Neural cell (in vitro differentiated cells): Measurements from ENCODE around the gene AGT.

Experiments used
- EP300 ChIP-seq: fragments of 450-650 bp; conservative IDR thresholded peaks from 2 replicates; pipeline ENCODE4 v1.6.1; 2014; ENCODE audit warnings: antibody characterized with exemption, mild to moderate bottlenecking, moderate library complexity; ENCODE audit not compliant: poor library complexity, severe bottlenecking
- TAF1 ChIP-seq: IDR thresholded peaks from 2 replicates; pipeline ENCODE4 v1.6.1; 2012; ENCODE audit warnings: low read depth
- TF ChIP-seq, protein P1 (sequence below): fragments of 450-650 bp; IDR thresholded peaks from 2 replicates; pipeline ENCODE4 v1.5.1; 2014; ENCODE audit warnings: antibody characterized with exemption, mild to moderate bottlenecking, moderate library complexity; ENCODE audit not compliant: poor library complexity, severe bottlenecking

DNA sequence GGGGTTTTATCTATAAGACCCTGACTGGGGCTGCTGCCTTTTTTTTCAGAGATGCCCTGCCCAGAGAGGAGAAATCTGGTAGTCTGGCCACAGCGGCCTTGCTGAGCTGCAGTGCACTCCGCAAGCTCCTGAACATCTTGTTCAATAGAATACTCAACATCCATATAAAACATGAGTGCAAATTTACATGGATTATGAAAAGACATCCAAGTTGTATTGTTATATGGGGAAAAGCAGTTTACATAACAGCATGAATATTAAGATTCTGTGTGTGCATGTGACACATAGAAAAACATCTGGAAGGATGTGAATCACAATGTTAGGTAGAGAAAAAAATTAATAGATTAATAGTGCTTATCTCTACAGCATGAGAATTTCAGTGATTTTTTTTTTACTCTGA is 55.2 kb downstream of the AGT start:
- TF ChIP-seq TAF1 (no peak), EP300 (no peak)
- TF ChIP-seq, protein P1, sequence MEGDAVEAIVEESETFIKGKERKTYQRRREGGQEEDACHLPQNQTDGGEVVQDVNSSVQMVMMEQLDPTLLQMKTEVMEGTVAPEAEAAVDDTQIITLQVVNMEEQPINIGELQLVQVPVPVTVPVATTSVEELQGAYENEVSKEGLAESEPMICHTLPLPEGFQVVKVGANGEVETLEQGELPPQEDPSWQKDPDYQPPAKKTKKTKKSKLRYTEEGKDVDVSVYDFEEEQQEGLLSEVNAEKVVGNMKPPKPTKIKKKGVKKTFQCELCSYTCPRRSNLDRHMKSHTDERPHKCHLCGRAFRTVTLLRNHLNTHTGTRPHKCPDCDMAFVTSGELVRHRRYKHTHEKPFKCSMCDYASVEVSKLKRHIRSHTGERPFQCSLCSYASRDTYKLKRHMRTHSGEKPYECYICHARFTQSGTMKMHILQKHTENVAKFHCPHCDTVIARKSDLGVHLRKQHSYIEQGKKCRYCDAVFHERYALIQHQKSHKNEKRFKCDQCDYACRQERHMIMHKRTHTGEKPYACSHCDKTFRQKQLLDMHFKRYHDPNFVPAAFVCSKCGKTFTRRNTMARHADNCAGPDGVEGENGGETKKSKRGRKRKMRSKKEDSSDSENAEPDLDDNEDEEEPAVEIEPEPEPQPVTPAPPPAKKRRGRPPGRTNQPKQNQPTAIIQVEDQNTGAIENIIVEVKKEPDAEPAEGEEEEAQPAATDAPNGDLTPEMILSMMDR: no peak
